ENCODE data around the gene CACNA1D.

DNA sequence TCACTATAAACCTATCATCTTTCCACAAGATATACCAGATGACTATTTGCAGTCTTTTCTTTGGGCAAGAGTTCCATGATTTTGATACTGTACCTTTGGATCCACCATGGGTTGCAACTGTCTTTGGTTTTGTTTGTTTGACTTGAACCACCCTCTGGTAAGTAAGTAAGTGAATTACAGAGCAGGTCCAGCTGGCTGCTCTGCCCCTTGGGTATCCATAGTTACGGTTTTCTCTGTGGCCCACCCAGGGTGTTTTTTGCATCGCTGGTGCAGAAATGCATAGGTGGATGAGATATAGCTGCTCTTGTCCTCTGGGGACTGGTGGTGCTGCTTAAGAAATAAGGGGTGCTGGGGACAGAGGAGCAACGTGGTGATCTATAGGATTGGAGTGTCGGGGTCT is 318.0 kb downstream of the CACNA1D start:
- TF ChIP-seq POLR2A (IDR thresholded peaks at IDR 0.05) (no peak), EP300 (IDR thresholded peaks at IDR 0.05; ENCODE audit: low read depth) (no peak), POLR2AphosphoS5 (IDR thresholded peaks at IDR 0.05) (no peak)
- TF ChIP-seq, protein P1, sequence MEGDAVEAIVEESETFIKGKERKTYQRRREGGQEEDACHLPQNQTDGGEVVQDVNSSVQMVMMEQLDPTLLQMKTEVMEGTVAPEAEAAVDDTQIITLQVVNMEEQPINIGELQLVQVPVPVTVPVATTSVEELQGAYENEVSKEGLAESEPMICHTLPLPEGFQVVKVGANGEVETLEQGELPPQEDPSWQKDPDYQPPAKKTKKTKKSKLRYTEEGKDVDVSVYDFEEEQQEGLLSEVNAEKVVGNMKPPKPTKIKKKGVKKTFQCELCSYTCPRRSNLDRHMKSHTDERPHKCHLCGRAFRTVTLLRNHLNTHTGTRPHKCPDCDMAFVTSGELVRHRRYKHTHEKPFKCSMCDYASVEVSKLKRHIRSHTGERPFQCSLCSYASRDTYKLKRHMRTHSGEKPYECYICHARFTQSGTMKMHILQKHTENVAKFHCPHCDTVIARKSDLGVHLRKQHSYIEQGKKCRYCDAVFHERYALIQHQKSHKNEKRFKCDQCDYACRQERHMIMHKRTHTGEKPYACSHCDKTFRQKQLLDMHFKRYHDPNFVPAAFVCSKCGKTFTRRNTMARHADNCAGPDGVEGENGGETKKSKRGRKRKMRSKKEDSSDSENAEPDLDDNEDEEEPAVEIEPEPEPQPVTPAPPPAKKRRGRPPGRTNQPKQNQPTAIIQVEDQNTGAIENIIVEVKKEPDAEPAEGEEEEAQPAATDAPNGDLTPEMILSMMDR (IDR thresholded peaks at IDR 0.05) = no peak
